Measurements from ENCODE around the gene CSNK1G1.
"Not testable (repeated sequence)": the region's sequence is repeated elsewhere in the genome, so short reads cannot be mapped to it uniquely, and the experiment has no call there.

CSNK1G1 gene

DNA sequence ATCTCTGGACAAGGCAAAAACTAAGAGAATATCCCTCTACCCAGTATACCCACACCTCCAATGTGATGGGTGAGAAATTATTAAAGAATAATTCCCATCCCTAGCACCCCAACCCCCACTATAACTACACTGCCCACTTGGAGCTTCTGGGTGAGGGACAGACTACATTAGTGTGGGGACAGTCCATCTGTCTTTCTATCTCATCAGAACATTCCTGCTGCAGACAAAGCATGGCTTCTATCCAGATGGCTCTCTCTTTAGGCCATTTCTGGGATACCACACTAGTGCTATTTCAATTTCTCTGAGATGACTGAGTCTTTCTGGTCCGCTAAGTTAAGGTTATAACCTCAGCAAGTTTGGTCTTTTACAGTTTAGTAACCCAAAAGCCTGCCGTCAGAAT lies 6.6 kb downstream of the CSNK1G1 start:
- DNase-seq (ENCODE audit: low spot score) = no peak

DNA sequence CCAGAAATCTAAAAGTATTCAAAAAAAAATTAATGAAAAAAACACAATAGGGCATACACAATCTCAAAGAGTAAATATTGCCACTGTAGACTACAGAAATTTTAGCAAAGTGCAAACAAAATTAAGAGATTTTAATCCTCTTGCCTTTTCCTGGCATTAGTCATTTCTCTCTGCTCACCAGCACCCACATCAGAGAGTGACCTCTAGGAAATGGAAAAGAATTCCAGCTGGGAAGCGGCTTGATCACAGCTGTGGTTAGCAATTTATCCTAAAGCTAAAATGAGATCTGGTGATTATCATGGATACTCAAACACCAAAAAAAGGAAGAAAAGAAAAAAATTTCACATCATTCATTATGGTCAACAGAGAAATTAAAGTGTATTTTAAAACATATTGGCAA lies 7.5 kb downstream of the CSNK1G1 start:
- DNase-seq (ENCODE audit: low spot score) = no peak

- not testable (repeated sequence) for DNase-seq (ENCODE audit: low spot score)
These were observed 9.7 kb downstream of the CSNK1G1 start for GRCh38 chr15:64346242-64346641.

GRCh38 chr15:64344651-64345294 lies 11.2 kb downstream of the CSNK1G1 start:
- no peak for DNase-seq (ENCODE audit: low spot score)

GRCh38 chr15:64343841-64344240 lies 12.1 kb downstream of the CSNK1G1 start:
- no peak for DNase-seq (ENCODE audit: low spot score)

DNA sequence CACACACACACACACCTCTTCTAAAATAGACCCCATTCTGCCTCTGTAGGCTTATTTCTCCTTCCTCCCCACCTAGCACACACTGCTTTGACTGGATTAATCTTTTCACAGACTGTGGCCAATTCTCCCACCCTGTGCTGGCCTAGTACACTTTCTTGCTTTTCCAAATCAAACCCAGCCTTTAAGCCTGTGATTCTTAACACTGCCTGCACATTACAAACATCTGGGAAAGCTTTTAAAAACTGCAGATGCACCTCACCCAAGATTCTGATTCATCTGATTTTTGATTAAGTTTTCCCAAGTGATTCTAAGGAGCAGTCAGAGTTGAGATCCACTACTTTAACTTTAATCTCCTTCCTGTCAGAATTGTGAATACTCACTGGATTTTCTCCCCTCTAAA lies 12.8 kb downstream of the CSNK1G1 start:
- peak; percentile 12 for DNase-seq (ENCODE audit: low spot score)

DNA sequence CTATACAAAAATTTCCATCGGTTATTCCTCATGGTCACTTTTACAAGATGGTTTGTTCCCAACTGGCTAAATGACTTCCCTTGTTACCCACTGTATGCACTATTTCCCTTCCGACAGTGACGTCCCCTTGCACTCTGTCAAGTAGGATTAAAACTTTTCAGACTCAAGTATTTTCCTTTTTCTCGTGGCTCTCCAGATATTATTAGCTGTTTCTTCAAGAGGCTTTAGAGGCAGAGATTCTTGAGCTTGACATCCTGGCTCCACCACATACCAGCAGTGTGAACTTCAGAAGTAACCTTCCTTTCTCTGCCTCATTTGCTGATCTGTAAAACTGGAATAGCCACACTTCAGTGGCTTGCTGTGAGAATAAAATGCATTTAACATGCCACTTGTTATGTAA lies 14.0 kb downstream of the CSNK1G1 start:
- DNase-seq (ENCODE audit: low spot score) = no peak

GRCh38 chr15:64340355-64340754 lies 15.6 kb downstream of the CSNK1G1 start:
- DNase-seq (ENCODE audit: low spot score) = no peak

DNA sequence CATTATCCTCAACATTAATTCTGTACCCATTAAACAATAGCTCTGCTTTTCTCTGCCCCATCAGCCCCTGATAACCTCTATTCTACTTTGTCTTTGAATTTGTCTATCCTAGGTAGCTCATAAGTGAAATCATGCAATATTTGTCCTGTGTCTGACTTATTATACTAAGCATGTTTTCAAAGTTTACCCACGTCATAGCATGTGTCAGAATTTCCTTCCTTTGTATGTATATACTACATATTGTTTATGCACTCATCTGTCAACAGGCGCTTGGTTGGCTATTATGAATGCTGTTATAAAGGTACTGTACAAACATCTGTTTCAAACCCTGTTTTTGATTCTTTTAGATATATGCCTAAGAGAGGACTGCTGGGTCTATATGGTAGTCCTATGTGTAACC lies 18.2 kb downstream of the CSNK1G1 start:
- DNase-seq (ENCODE audit: low spot score) = no peak

GRCh38 chr15:64333986-64334929 lies 21.7 kb downstream of the CSNK1G1 start:
- no peak for DNase-seq (ENCODE audit: low spot score)

DNA sequence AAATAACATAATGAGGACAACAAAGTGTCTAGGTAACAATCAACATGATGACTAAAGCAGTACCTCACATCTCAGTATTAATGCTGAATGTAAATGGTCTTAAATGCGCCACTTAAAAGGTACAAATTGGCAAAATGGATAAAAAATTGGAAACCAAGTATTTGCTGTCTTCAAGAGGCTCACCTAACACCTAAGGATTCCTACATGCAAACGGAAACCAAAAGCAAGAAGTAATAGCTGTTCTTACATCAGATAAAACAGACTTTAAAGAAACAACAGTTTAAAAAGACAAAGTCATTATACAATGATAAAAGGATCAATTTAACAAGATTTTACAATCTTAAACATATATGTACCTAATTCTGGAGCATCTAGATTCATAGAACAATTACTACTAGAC lies 22.5 kb downstream of the CSNK1G1 start:
- DNase-seq (ENCODE audit: low spot score) = no peak

DNA sequence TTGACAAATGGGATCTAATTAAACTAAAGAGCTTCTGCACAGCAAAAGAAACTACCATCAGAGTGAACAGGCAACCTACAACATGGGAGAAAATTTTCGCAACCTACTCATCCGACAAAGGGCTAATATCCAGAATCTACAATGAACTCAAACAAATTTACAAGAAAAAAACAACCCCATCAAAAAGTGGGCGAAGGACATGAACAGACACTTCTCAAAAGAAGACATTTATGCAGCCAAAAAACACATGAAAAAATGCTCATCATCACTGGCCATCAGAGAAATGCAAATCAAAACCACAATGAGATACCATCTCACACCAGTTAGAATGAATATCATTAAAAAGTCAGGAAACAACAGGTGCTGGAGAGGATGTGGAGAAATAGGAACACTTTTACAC lies 24.3 kb downstream of the CSNK1G1 start:
- not testable (repeated sequence) for DNase-seq (ENCODE audit: low spot score)

DNA sequence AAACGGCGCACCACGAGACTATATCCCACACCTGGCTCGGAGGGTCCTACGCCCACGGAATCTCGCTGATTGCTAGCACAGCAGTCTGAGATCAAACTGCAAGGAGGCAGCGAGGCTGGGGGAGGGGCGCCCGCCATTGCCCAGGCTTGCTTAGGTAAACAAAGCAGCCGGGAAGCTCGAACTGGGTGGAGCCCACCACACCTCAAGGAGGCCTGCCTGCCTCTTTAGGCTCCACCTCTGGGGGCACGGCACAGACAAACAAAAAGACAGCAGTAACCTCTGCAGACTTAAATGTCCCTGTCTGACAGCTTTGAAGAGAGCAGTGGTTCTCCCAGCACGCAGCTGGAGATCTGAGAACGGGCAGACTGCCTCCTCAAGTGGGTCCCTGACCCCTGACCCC lies 29.0 kb downstream of the CSNK1G1 start:
- DNase-seq (ENCODE audit: low spot score) = not testable (repeated sequence)

- not testable (repeated sequence) for DNase-seq (ENCODE audit: low spot score)
These were observed 29.5 kb downstream of the CSNK1G1 start for GRCh38 chr15:64326458-64326857.

GRCh38 chr15:64324165-64324877 lies 31.7 kb downstream of the CSNK1G1 start:
- no peak for DNase-seq (ENCODE audit: low spot score)

DNA sequence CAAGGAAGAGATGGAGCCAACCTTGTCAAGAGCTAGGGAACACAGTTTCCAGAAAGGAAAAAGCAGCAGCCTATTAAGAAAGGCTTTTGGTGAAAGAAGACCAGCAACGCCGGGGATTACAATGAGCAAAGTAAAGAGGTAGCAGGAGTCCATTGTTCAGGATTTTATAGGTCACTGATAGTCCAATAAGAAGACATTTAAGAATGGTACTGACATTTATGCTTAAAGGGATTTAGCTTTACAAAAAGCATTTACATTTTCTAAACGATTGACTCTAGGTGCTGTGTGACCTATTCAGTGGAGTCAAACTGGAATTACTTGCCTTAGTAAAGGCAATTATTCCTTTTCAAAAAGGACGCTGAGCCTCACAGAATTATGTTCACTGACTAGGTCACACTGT lies 40.8 kb downstream of the CSNK1G1 start:
- no peak for DNase-seq (ENCODE audit: low spot score)

DNA sequence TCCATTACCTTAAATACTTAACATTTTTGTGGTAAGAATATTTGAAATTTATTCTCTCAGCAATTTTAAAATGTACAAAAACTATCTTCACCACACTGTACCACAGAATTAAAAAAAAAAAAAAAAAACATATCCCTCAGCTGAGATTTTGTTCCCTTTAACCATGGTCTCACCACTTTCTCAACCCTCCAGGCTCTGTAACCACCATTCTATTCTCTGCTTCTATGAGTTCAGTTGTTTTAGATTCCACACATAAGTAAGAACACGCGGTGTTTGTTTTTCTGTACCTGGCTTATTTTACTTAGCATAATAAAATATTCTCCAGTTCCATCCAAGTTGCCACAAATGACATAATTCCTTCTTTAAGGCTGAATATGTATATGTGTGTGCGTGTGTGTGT lies 41.5 kb downstream of the CSNK1G1 start:
- DNase-seq (ENCODE audit: low spot score) = no peak

GRCh38 chr15:64311566-64311965 lies 44.4 kb downstream of the CSNK1G1 start:
- DNase-seq (ENCODE audit: low spot score) = no peak

DNA sequence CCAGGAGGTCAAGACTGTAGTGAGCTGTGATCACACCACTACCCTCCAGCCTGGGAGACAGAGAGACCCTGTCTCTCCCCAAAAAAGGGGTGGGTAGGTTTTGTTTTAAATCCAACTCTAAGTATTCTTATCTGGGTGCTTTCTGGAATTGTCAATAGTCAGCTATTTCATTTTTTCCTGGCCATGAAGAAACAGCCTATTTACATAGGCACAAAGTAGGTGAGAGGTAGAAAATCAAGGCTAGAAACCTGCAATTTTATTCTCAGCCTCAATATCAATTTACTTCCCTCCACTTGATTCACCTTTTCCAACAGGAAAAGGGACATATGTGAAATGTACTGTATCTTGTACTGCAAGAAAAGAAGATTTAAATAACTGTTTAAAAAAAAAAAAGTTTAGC lies 45.9 kb downstream of the CSNK1G1 start:
- no peak for DNase-seq (ENCODE audit: low spot score)

DNA sequence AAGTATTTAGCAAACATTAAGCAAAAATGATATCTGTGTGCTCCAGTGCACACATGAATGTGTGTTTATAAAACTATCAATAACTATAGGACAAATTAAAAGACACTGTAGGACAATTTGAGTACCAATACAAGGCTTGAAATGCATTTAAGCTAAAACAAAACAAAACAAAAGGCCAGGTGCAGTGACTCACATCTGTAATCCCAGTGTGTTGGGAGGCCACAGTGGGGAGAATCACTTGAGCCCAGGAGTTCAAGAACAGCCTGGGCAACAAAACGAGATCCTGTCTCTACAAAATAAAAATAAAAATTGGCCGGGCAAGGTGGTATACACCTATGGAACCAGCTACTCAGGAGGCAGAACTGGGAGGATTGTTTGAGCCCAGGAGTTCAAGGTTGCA lies 50.7 kb downstream of the CSNK1G1 start:
- DNase-seq (ENCODE audit: low spot score) = no peak

DNA sequence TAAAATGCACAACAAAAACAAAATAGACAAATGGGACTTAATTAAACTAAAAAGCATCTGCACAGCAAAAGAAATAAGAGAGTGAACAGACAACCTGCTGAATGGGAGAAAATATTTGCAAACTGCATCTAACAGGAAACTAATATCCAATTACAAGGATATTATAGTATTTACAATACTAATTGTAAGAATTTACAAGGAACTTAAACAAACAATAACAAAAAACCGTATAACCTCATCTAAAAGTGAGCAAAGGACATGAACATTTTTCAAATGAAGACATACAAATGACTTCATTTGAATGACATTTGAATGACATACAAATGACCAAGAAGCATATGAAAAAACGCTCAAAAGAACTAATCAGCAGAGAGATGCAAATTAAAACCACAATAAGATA lies 66.4 kb downstream of the CSNK1G1 start:
- no peak for DNase-seq (ENCODE audit: low spot score)

DNA sequence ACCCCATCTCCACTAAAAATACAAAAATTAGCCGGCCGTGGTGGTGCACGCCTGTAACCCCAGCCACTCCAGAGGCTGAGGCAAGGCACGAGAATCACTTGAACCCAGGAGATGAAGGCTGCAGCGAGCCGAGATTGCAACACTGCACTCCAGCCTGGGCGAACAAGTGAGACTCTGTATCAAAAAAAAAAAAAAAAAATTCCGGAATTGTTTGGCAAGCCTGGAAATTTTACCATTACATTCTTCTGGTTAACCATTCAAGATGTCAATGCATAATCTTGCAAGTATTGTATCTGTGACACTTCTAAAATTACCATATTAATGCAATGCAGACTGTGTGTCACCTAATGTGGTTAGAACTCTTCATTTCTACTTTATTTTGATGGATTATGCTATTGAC lies 67.0 kb downstream of the CSNK1G1 start:
- no peak for DNase-seq (ENCODE audit: low spot score)

Data from SK-N-DZ (cell line).